ENCODE measurements around the gene SLBP.
"Not testable (repeated sequence)": the region's sequence is repeated elsewhere in the genome, so short reads cannot be mapped to it uniquely, and the experiment has no call there.

Gene SLBP

GRCh38 chr4:1683736-1684505 lies 28.2 kb downstream of the SLBP start, which contains the start of gene FAM53A:
Gene FAM53A (minus strand): TSS chr4:1684313. CDS start chr4:1668741, 15,572 bp downstream.
- H3K79me2 ChIP-seq (ENCODE audit: control insufficient read depth, insufficient read depth, low read length, unreplicated experiment) = no peaks in the 10 kb centered on the region
- no peaks in the 10 kb centered on the region for H3K36me3 ChIP-seq (ENCODE audit: insufficient read depth, low read length)
- peak within 1 kb of the TSS; percentile 85 for H3K4me3 ChIP-seq (ENCODE audit: low read depth, low read length)
- H2AFZ ChIP-seq (ENCODE audit: low read length, unreplicated experiment) = peak within 1 kb of the TSS; percentile 91
- H3K4me1 ChIP-seq (ENCODE audit: control insufficient read depth, insufficient read depth, low read length, unreplicated experiment) = peaks cover 8% of the 10 kb centered on the region
- H3K27ac ChIP-seq (ENCODE audit: low read depth, low read length) = peak within 1 kb of the TSS; percentile 78
- H3K27me3 ChIP-seq (ENCODE audit: insufficient read depth, low read length) = no peaks in the 10 kb centered on the region

GRCh38 chr4:1683261-1683735 lies 28.8 kb downstream of the SLBP start:
- peak overlapping the region; percentile 78 for H3K27ac ChIP-seq (ENCODE audit: low read depth, low read length)
- peak overlapping the region; percentile 85 for H3K4me3 ChIP-seq (ENCODE audit: low read depth, low read length)
- no peaks in the 10 kb centered on the region for H3K36me3 ChIP-seq (ENCODE audit: insufficient read depth, low read length)
- peak overlapping the region; percentile 91 for H2AFZ ChIP-seq (ENCODE audit: low read length, unreplicated experiment)
- no peaks in the 10 kb centered on the region for H3K79me2 ChIP-seq (ENCODE audit: control insufficient read depth, insufficient read depth, low read length, unreplicated experiment)
- H3K4me1 ChIP-seq (ENCODE audit: control insufficient read depth, insufficient read depth, low read length, unreplicated experiment) = peaks cover 8% of the 10 kb centered on the region
- H3K27me3 ChIP-seq (ENCODE audit: insufficient read depth, low read length) = no peaks in the 10 kb centered on the region

GRCh38 chr4:1682860-1683259 lies 29.3 kb downstream of the SLBP start:
- H3K27me3 ChIP-seq (ENCODE audit: insufficient read depth, low read length) = no peaks in the 10 kb centered on the region
- peak overlapping the region; percentile 91 for H2AFZ ChIP-seq (ENCODE audit: low read length, unreplicated experiment)
- H3K79me2 ChIP-seq (ENCODE audit: control insufficient read depth, insufficient read depth, low read length, unreplicated experiment) = no peaks in the 10 kb centered on the region
- H3K27ac ChIP-seq (ENCODE audit: low read depth, low read length) = peak overlapping the region; percentile 78
- H3K4me1 ChIP-seq (ENCODE audit: control insufficient read depth, insufficient read depth, low read length, unreplicated experiment) = peaks cover 8% of the 10 kb centered on the region
- peak overlapping the region; percentile 85 for H3K4me3 ChIP-seq (ENCODE audit: low read depth, low read length)
- no peaks in the 10 kb centered on the region for H3K36me3 ChIP-seq (ENCODE audit: insufficient read depth, low read length)

GRCh38 chr4:1678244-1678643 lies 33.9 kb downstream of the SLBP start:
- Histone ChIP-seq H3K4me1 (ENCODE audit: control insufficient read depth, insufficient read depth, low read length, unreplicated experiment) (peaks cover 8% of the 10 kb centered on the region), H3K27me3 (ENCODE audit: insufficient read depth, low read length) (no peaks in the 10 kb centered on the region), H3K27ac (ENCODE audit: low read depth, low read length) (no peak overlapping the region), H3K36me3 (ENCODE audit: insufficient read depth, low read length) (no peaks in the 10 kb centered on the region), H3K4me3 (ENCODE audit: low read depth, low read length) (no peak overlapping the region), H2AFZ (ENCODE audit: low read length, unreplicated experiment) (no peak overlapping the region), H3K79me2 (ENCODE audit: control insufficient read depth, insufficient read depth, low read length, unreplicated experiment) (no peaks in the 10 kb centered on the region)

GRCh38 chr4:1676605-1677525 lies 35.3 kb downstream of the SLBP start:
- Histone ChIP-seq H3K4me3 (ENCODE audit: low read depth, low read length) (no peak overlapping the region), H3K27ac (ENCODE audit: low read depth, low read length) (no peak overlapping the region), H3K36me3 (ENCODE audit: insufficient read depth, low read length) (no peaks in the 10 kb centered on the region), H3K79me2 (ENCODE audit: control insufficient read depth, insufficient read depth, low read length, unreplicated experiment) (no peaks in the 10 kb centered on the region), H2AFZ (ENCODE audit: low read length, unreplicated experiment) (no peak overlapping the region), H3K4me1 (ENCODE audit: control insufficient read depth, insufficient read depth, low read length, unreplicated experiment) (no peaks in the 10 kb centered on the region), H3K27me3 (ENCODE audit: insufficient read depth, low read length) (no peaks in the 10 kb centered on the region)

GRCh38 chr4:1675802-1676137 lies 36.3 kb downstream of the SLBP start:
- H3K27ac ChIP-seq (ENCODE audit: low read depth, low read length) = no peak overlapping the region
- no peak overlapping the region for H2AFZ ChIP-seq (ENCODE audit: low read length, unreplicated experiment)
- H3K79me2 ChIP-seq (ENCODE audit: control insufficient read depth, insufficient read depth, low read length, unreplicated experiment) = no peaks in the 10 kb centered on the region

GRCh38 chr4:1675136-1675801 lies 36.9 kb downstream of the SLBP start:
- no peaks in the 10 kb centered on the region for H3K4me1 ChIP-seq (ENCODE audit: control insufficient read depth, insufficient read depth, low read length, unreplicated experiment)
- no peaks in the 10 kb centered on the region for H3K79me2 ChIP-seq (ENCODE audit: control insufficient read depth, insufficient read depth, low read length, unreplicated experiment)
- H2AFZ ChIP-seq (ENCODE audit: low read length, unreplicated experiment) = no peak overlapping the region
- no peak overlapping the region for H3K4me3 ChIP-seq (ENCODE audit: low read depth, low read length)
- no peaks in the 10 kb centered on the region for H3K36me3 ChIP-seq (ENCODE audit: insufficient read depth, low read length)
- no peak overlapping the region for H3K27ac ChIP-seq (ENCODE audit: low read depth, low read length)
- no peaks in the 10 kb centered on the region for H3K27me3 ChIP-seq (ENCODE audit: insufficient read depth, low read length)

More at GRCh38 chr4:1675802-1676137, 36.3 kb downstream of the SLBP start:
- no peaks in the 10 kb centered on the region for H3K4me1 ChIP-seq (ENCODE audit: control insufficient read depth, insufficient read depth, low read length, unreplicated experiment)
- no peak overlapping the region for H3K4me3 ChIP-seq (ENCODE audit: low read depth, low read length)
- H3K27me3 ChIP-seq (ENCODE audit: insufficient read depth, low read length) = no peaks in the 10 kb centered on the region
- H3K36me3 ChIP-seq (ENCODE audit: insufficient read depth, low read length) = no peaks in the 10 kb centered on the region

- no peak overlapping the region for H3K4me3 ChIP-seq (ENCODE audit: low read depth, low read length)
- no peak overlapping the region for H2AFZ ChIP-seq (ENCODE audit: low read length, unreplicated experiment)
- no peaks in the 10 kb centered on the region for H3K36me3 ChIP-seq (ENCODE audit: insufficient read depth, low read length)
- H3K79me2 ChIP-seq (ENCODE audit: control insufficient read depth, insufficient read depth, low read length, unreplicated experiment) = no peaks in the 10 kb centered on the region
- H3K27ac ChIP-seq (ENCODE audit: low read depth, low read length) = no peak overlapping the region
- no peaks in the 10 kb centered on the region for H3K4me1 ChIP-seq (ENCODE audit: control insufficient read depth, insufficient read depth, low read length, unreplicated experiment)
- H3K27me3 ChIP-seq (ENCODE audit: insufficient read depth, low read length) = no peaks in the 10 kb centered on the region
Measured at GRCh38 chr4:1674682-1675081, 37.4 kb downstream of the SLBP start.

DNA sequence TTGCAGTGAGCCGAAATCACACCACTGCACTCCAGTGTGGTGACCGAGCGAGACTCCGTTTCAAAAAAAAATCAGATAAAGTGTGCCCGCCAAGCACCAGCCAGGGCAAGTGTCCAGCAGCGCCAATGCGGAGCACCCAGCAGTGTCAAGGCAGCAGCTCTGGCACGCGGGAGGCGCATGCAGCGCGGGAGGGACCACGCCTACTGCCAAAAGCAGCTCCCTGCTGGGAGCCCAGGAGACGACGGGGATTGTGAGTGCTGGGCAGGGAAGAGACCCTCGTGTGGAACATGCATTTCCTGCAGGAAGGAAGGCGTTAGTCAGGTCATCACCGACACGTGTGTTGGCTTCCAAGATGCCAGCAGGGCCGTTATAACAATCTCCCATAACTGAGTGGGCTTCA lies 38.4 kb downstream of the SLBP start:
- Histone ChIP-seq H3K4me1 (ENCODE audit: control insufficient read depth, insufficient read depth, low read length, unreplicated experiment) (no peaks in the 10 kb centered on the region), H2AFZ (ENCODE audit: low read length, unreplicated experiment) (no peak overlapping the region), H3K36me3 (ENCODE audit: insufficient read depth, low read length) (no peaks in the 10 kb centered on the region), H3K79me2 (ENCODE audit: control insufficient read depth, insufficient read depth, low read length, unreplicated experiment) (no peaks in the 10 kb centered on the region), H3K27me3 (ENCODE audit: insufficient read depth, low read length) (no peaks in the 10 kb centered on the region), H3K27ac (ENCODE audit: low read depth, low read length) (no peak overlapping the region), H3K4me3 (ENCODE audit: low read depth, low read length) (no peak overlapping the region)

DNA sequence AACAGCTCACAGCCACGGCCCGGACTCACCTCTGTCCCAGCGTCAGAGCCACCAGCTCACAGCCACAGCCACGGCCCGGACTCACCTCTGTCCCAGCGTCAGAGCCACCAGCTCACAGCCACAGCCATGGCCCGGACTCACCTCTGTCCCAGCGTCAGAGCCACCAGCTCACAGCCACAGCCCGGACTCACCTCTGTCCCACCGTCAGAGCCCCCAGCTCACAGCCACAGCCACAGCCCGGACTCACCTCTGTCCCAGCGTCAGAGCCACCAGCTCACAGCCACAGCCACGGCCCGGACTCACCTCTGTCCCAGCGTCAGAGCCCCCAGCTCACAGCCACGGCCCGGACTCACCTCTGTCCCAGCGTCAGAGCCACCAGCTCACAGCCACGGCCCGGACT lies 41.1 kb downstream of the SLBP start:
- H3K27me3 ChIP-seq (ENCODE audit: insufficient read depth, low read length); H3K4me1 ChIP-seq (ENCODE audit: control insufficient read depth, insufficient read depth, low read length, unreplicated experiment); H3K27ac ChIP-seq (ENCODE audit: low read depth, low read length); H2AFZ ChIP-seq (ENCODE audit: low read length, unreplicated experiment); H3K79me2 ChIP-seq (ENCODE audit: control insufficient read depth, insufficient read depth, low read length, unreplicated experiment); H3K4me3 ChIP-seq (ENCODE audit: low read depth, low read length); H3K36me3 ChIP-seq (ENCODE audit: insufficient read depth, low read length): not testable (repeated sequence)
